Lower leg skin (tissue), 3 donors: Measurements from ENCODE around the gene IQCH.

ENCODE experiments used
- CTCF ChIP-seq, 3 donors: fragments of 450-650 bp; IDR thresholded peaks; one replicate each; pipeline ENCODE4 v1.5.1; 2016; ENCODE audit warnings: antibody characterized with exemption in 3 of 3, mild to moderate bottlenecking in 3 of 3, moderate library complexity in 2 of 3
- POLR2A ChIP-seq, 2 donors: fragments of 450-650 bp; IDR thresholded peaks; one replicate each; pipeline ENCODE4 v1.6.1; 2016 to 2017; ENCODE audit warnings: antibody characterized with exemption in 2 of 2, mild to moderate bottlenecking in 1 of 2, moderate library complexity in 1 of 2

- TF ChIP-seq POLR2A (IDR thresholded peaks at IDR 0.05) (no peak), CTCF (IDR thresholded peaks at IDR 0.05) (no peak)
These were observed 53.5 kb downstream of the IQCH start for GRCh38 chr15:67307889-67308597.
